GM18526 (cell line): Measurements from ENCODE around the gene ERLIN1.

ENCODE experiments used
- POLR2A ChIP-seq: IDR thresholded peaks from 3 replicates; pipeline ENCODE4 v1.6.1; 2011; ENCODE audit not compliant: insufficient read length; ENCODE audit errors: extremely low read depth

The ERLIN1 gene

DNA sequence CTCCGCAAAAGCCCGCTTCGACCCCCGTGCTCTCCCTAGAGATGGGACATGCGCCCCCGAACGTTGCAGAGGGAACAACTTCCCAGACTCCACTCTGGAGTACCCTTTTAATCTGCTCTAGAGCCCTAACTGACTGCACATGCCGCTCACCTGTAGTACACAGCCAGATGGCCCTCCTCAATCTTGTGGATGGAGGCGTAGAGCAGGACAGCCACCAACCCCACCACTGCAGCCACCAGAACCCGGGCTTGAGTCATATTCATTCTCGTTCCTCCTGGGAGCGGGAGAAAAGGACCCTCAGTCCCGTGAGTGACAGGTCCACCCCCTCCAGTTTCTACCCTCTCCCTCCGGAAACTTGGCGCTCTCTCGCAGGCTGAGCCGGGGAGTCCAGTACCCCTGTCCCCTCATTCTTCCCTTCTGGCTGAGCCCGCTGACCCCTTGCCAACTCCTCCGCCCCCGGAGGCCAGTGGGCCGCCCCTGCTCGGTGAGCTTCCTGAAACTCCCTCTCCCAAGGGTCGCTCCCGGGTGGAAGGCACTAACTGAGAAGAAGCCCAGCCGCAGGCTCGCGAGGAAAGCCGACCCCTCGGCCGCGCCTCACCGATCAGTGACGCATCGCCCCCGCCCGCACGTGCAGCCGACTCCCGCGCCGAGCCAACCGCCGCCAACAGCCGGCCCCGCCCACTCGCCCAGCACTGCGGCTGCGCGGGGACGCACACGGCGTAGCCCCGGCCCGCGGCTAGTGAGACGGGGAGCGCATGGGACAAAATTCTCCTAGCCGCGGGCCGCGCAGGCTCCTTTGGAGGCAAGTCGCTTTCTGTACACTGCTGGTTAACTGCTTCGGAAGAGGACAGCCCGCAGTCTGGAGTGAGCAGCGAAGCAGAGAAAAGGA lies at the start of gene ERLIN1:
ERLIN1 (minus strand) TSS at position 666 of the 889 bp plus-strand sequence; CDS start at position 263, 403 bp downstream.
- peak; percentile 79 for TF ChIP-seq POLR2A

DNA sequence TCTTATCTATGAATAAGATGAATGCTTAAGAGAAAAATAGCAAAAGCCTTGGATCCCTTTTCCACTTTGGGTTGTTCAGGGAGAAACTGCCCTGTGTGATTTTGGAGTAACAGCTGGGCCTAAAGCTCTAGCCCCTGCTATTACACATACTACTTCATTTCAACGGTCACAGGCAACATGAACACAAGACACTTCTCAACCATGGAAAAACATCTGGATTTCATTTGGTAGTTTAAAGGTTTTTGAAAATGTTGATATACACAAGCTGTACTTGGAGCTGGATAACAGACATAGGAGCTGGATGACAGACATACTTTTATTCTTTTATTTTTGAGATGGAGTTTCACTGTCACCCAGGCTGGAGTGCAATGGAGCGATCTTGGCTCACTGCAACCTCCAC lies 46.3 kb upstream of the ERLIN1 start:
- TF ChIP-seq POLR2A = no peak

DNA sequence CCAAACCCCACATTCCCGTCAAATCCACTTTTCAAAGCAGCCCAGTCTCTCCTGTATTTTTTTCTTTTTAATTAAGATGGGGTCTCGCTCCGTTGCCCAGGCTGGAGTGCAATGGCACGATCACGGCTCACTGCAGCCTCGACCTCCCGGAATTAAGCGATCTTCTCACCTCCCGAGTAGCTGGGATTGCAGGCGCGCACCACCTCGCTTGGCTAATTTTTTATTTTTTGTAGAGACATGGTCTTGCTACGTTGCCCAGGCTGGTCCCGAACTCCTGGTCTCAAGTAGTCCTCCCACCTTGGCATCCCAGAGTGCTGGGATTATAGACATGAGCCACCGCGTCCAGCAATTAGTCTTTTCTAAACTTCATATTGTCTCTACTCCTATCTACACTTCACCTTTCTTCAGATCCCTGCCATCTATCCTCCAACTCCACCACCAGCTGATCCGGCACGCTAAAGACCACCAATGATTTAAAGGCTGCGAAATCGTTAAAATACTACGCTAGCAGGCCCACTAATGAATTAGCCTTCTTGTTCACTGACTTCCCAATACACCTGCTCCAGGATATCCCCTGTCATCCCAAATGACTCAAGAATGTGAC lies 44.1 kb upstream of the ERLIN1 start:
- no peak for TF ChIP-seq POLR2A

DNA sequence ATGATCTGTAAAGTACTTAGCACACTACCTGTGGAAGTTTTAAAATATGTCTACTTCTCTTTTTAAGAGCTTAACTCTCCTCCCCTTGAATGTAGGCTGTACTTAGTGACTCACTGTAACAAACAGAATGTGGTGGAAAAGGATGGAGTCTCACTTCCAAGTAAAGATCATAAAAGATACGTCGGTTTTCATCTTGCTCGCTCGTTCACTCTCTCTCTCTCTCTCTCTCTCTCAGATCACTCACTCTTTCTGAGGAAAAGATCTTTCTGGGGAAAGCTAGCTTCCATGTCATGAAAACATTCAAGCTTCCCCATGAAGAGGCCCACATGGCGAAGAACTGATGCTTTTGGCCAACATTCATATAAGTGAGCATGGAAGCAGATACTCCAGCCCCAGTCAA lies 38.0 kb upstream of the ERLIN1 start:
- TF ChIP-seq POLR2A = no peak

DNA sequence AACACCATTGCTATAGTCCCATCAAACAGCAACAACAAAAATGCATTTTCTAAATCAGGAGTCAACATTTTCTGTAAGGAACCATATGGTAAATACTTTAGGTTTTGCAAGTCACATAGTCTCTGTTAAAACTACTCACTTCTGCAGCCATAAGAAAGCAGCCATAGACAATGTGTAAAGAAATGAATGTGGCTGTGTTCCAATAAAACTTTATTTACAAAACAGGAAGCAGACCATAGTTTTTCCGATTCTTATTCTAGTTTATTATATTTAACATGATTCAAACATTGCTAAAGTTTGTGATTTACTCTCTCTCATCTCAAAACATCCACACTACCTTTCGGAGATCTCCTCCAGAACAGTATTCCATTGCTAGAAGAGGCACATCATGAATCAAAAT lies 36.7 kb upstream of the ERLIN1 start:
- TF ChIP-seq POLR2A = no peak

DNA sequence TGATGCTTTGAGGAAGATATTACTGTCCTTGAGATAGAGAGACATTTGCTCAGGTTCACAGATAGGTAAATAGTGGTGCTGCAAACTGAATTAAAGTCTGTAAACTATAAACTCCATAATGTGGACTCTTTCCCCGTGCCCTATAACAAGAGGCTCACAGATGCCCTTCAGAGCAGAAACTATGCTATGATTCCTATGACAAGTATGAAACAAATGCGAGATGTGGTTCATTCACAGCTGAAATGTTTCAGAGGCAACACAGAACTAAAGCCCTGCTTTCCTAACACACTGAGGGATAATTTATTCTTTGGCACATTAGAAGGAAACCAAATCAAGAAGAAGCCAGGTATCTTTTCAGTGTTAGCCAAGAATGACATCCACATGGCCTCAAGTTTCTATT lies 30.2 kb upstream of the ERLIN1 start:
- no peak for TF ChIP-seq POLR2A

DNA sequence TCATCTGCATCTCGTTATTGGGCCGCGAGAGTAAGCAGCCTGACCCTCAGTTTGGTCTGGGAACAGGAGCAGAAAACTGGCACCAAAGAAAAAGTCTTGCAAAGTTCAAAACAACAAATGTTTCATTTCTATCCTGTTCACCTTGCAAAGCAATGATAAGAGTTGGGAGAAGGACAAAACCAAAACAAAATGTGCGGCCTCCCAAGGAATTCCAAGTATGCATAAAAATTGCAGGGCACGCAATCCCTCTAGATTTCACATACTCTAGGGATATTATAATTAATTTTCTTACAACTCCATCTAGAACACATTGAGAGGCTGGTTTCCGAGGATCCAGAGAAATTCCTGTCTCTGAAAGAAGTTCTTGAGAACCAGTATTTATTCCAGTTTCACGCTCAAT lies 23.5 kb upstream of the ERLIN1 start:
- no peak for TF ChIP-seq POLR2A

DNA sequence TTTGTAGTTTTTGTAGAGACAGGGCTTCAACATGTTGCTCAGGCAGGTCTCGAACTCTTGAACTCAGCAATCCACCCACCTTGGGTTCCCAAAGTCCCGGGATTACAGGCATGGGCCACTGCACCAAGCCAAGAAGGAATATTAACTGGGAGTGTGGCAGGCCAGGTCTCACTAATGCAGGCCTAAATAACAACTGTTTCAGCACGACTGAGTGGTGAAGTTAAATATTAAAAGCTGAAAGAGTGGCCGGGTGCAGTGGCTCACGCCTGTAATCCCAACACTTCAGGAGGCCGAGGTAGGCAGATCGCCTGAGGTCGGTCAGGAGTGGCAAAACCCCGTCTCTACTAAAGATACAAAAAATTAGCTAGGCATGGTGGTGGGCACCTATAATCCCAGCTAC lies 22.4 kb upstream of the ERLIN1 start:
- no peak for TF ChIP-seq POLR2A

DNA sequence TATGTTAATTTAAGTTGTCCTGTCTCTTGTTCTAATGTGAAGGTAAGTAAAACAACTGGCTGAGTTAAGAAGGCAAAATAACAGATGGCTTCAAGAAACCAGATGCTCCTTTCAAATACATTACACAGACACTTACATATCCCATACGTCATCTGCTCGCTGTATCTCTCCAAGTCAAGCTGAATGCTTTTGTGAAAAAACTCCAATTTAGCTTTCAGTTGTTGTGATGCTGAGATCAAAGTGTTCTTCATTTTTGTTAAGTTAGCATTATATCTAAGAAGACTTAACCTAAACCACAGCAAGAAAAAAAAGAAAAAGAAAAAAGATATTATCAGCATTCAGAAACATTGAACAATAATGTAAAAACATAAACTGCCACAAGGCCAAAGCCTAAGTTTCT lies 18.5 kb upstream of the ERLIN1 start:
- TF ChIP-seq POLR2A = no peak

DNA sequence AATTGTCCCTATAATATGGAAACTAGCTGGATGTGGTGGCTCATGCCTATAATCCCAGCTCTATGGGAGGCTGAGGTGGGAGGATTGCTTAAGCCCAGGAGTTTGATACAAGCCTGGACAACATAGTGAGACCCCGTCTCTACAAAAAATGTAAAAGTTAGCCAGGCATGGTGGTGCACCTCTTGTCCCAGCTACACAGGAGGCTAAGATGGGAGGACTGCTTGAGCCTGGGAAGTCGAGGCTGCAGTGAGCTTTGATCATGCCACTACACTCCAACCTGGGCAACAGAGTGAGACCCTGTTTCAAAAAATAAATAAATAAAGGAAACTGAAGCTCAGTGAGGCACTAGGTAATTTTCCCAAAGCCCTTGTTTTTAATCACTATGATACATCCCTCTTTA lies 15.7 kb upstream of the ERLIN1 start:
- no peak for TF ChIP-seq POLR2A

DNA sequence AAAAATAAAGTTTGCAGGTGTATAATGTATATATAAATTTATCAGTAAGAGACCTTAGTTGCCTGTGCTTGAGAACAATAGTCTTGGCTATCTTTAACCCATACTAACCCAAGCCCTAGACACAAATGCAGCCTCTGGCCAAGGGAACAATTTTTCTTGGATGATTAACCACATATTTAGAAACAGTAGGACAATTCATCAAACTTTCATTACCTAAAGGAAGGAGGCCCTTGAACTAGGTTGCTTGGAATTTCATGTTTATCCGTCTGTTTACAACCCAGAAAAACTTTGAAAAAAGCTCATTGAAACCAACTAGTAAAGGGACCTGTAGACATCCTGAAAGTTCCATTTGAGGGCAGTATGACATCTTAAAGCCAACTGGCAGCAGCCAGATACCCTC lies 8.9 kb upstream of the ERLIN1 start:
- no peak for TF ChIP-seq POLR2A

DNA sequence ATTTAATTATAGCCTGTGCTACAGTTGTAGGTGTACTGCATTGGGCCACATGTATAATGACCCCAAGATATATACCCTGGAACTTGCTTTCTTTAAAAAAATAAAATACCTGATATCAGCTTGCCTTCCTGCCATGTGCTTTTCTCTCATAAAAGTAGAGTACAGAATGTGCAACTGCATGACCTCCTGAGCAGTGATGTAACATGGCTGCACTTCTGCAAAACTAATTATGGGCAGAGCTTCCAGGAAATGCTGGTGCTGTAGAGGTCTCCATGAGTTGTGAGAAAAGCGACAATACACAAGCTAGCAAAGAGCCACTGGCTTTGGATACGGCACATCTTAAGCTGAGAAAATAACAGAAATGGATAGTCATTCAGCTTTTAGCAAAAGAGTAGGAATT lies 6.5 kb upstream of the ERLIN1 start:
- TF ChIP-seq POLR2A = no peak

DNA sequence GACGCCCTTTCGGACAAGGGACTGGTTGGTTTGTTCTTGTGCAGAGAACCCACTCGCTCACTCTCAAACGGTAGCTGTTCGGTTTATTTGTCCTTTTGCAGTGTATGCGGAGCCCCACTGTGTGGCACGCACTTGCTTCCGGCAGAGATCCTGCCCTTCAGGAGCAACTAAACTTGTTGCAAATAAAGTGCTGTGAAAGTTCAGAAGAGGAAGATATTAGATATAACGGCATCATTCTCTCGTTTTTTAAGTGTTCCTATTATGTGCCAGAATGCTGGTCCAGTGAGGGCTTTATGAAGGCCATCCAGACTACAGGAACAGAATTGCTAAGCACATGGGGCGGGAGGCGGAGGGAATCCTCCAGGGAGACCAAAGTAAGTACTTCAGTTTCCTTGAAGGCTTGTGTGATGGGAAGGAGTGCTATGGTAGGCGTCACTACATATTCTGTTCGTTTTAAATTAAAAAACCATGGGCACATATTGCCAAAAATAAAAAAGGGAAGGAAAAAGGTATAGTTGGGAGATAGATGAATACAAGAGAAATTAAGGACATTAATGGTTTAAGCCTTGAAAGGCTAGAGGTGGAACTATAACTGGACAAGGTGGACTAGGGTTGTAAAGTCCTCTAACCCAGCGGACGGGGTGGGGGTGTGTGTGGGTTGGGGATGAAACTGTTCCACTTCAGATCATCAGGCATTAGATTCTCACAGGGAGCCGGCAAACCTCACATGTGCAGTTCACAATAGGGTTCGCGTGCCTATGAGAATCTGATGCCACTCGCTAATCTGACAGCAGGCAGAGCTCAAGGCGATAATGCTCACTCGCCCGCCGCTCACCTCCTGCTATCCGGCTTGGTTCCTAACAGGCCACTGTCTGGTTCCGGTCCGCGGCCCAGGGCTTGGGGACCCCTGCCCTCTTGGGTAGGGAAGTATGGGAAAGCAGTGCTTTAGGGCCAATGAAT lies 704 bp upstream of the ERLIN1 start:
- TF ChIP-seq POLR2A = no peak

DNA sequence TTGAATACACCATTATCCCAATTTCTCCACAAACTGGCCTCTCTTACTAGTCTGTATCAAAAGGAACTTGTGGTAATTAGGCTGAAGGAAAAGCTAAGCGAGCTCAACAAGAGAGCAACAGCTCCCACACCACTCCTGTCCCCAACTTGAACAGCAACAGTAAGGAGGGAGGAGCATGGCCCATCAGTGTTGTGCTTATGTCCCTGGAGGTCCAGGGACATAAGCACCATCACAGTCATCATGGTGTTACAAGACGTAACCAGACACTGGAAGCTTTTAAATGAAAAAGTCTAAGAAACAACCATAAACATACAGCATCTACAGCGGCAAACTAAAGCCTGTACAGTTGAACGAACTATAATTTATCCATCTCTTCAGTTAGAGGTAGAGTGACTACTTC lies 989 bp downstream of the ERLIN1 start:
- no peak for TF ChIP-seq POLR2A

DNA sequence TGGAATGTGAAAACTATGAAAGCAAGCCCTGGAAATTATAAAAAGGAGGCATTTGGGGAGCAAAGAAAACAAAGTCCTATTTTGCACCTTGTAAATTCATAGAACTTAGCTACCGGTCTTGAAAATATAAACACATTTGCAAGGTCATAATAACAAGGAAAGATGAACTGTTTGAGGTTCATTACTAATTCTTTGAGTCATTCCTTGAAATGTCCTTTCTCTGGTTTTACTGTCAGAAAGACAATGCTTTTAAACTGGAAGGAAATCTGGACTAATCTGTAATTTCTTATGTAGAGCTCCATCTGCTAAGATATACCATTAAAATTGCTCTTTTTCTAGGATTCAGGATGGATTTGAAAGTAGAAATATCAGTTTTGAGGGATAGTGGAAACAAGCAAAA lies 1.4 kb downstream of the ERLIN1 start:
- no peak for TF ChIP-seq POLR2A
